Hepatocyte (in vitro differentiated cells): ENCODE data around the gene MEIS3.

Source experiments
- CTCF ChIP-seq: fragments of 200-600 bp; sonication (generic); IDR thresholded peaks from 2 replicates; pipeline ENCODE4 v1.5.1; 2016; ENCODE audit warnings: antibody characterized with exemption, mild to moderate bottlenecking; ENCODE audit not compliant: poor library complexity
- EZH2 ChIP-seq: fragments of 200-600 bp; sonication (generic); IDR thresholded peaks from 2 replicates; pipeline ENCODE4 v1.6.1; 2016; ENCODE audit warnings: antibody characterized with exemption, mild to moderate bottlenecking, borderline replicate concordance

- no peak for TF ChIP-seq EZH2
- TF ChIP-seq CTCF = no peak
Observed at GRCh38 chr19:47405197-47405550, 14.2 kb downstream of the MEIS3 start.
